Ureter (tissue), 1 donor: Measurements from ENCODE around the gene TNRC6B. TPM values are rescaled to one million over a fixed set of nuclear protein-coding genes. Genes with fewer than 3 reads are reported as not detected.
"Not testable (repeated sequence)": the region's sequence is repeated elsewhere in the genome, so short reads cannot be mapped to it uniquely, and the experiment has no call there.

Source experiments
- DNase-seq: peaks from one replicate; pipeline ENCODE4 v3.0.0-alpha.2; 2020; ENCODE audit warnings: low spot score
- total RNA-seq: library from RNA; stranded (reverse); gene quantifications from one replicate; pipeline ENCODE4 v1.2.4, GENCODE V29; 2023
- donor health status: DM: yes; HTN: yes; CAD: no.

TNRC6B gene, protein sequence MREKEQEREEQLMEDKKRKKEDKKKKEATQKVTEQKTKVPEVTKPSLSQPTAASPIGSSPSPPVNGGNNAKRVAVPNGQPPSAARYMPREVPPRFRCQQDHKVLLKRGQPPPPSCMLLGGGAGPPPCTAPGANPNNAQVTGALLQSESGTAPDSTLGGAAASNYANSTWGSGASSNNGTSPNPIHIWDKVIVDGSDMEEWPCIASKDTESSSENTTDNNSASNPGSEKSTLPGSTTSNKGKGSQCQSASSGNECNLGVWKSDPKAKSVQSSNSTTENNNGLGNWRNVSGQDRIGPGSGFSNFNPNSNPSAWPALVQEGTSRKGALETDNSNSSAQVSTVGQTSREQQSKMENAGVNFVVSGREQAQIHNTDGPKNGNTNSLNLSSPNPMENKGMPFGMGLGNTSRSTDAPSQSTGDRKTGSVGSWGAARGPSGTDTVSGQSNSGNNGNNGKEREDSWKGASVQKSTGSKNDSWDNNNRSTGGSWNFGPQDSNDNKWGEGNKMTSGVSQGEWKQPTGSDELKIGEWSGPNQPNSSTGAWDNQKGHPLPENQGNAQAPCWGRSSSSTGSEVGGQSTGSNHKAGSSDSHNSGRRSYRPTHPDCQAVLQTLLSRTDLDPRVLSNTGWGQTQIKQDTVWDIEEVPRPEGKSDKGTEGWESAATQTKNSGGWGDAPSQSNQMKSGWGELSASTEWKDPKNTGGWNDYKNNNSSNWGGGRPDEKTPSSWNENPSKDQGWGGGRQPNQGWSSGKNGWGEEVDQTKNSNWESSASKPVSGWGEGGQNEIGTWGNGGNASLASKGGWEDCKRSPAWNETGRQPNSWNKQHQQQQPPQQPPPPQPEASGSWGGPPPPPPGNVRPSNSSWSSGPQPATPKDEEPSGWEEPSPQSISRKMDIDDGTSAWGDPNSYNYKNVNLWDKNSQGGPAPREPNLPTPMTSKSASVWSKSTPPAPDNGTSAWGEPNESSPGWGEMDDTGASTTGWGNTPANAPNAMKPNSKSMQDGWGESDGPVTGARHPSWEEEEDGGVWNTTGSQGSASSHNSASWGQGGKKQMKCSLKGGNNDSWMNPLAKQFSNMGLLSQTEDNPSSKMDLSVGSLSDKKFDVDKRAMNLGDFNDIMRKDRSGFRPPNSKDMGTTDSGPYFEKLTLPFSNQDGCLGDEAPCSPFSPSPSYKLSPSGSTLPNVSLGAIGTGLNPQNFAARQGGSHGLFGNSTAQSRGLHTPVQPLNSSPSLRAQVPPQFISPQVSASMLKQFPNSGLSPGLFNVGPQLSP (N-terminal part only)
- 63.3 TPM for total RNA-seq

DNA sequence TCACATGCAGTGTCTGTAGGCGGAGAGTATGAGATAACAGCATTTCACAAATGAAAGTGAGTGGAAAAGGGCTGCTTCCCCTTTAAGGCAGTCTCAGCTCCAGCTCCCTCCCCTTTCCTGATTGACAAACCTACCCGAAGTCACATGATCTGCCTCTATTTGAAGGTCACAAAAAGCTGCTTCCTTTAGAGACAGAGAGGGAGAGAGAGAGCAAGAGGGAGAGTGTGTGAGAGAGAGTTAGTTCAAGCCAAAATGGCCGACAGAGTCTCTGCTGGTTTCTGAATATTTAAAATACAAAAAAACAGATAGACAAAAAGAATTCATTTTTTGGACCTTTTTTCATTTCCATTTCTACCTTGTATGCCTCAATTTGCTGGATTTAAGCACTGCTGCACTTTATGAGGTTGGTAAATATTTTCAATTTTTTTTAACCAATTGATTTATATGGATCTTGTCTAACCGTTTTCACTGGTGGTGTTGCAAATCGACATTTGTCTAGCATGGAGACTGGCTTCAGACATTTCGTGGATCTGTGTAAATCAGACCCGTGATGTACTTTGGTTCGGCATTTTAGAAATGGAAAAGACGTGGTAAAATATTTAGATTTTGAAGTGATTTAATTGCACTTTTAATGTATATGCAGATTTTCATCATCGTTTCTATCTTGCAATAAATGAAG is at the start of gene TNRC6B:
TSS of gene TNRC6B (plus strand) at position 188 of the 679 bp plus-strand sequence. CDS start at position 399, 211 bp downstream.
- DNase-seq = peak; percentile 89

DNA sequence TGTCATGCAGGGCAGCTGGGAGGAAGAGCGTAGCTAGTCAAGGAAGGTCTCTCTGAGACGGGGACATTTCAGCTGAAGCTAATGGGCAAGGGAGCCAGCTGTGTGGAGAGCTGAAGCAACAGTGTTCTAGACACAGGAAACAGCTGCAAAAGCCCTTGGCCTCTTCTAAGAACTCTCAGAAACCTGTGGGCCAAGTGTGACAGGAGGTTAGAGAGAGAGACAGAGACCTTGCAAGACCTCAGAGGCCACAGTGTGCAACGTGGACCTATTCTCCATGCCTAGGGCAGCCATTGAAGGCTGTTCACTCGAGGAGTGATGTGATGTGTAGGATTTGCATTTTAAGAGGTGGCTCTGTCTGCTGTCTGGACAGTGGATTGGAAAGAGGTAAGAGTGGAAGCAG is 48.7 kb upstream of the TNRC6B start:
- no peak for DNase-seq

DNA sequence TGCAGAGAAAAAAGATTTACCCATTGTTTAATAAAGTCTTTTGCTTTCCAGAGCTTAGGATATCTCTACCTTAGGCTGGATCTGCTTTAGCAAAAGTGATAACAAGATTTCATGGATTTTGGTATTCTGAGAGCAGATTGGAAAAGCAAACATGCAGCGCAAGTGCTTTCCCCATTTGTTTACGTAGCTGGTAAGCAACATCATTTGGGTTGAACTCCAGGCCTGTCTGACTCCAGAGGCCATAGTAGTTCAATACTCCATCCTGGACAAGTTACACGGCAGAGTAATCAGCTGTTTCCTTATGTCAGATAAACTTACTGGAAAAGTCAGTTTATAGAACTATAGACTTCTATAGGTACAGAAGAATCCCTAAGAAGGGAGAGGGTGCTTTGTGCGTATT is 40.6 kb upstream of the TNRC6B start:
- no peak for DNase-seq

DNA sequence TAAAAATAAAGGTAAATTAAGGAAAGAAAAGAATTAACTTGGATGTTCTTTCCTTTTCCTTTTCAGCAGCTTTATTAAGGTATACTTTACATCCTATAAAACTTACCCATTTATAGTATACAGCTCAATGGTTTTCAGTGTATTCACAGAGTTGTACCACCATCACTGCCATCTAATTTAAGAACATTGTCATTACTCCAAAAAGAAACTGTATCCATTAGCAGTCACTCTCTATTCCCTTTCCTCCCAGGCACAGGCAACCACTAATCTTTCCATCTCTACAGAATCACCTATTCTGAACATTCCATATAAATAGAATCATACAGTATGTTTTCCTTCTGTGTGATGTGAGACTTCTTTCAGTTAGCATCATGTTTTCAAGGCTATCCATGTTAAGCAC is 38.9 kb upstream of the TNRC6B start:
- no peak for DNase-seq

DNA sequence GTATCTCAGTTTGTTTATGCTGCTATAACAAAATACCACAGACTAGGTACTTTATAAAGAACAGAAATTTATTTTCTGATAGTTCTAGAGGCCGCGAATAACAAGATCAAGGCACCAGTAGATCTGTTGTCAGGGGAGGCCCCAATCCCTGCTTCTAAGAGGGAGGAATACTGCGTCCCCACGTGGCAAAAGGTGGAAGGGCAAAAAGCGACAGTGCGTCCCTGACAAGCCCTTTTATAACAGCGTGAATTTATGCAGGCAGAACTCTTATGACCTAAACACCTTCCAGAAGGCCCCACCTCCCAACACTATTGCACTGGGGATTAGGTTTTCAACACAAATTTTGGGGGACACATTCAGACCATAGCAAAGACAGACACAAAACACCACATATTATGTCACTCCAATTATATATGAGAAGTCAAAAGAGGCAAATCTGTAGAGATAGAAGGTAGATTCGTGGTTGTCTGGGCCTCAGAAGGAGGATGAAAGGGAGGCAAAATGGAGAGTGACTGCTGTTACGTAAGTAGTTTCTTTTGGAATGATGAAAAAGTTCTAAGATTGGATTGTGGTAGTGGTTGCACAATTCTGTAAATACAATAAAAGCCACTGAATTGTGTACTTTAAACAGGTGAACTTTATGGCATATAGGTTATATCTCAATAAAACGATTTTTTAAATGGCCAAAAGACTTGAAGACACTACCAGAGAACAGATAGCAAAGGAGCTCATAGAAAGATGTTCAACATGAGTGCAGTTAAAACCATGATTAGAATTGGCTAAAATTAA is 30.1 kb upstream of the TNRC6B start:
- DNase-seq = no peak

DNA sequence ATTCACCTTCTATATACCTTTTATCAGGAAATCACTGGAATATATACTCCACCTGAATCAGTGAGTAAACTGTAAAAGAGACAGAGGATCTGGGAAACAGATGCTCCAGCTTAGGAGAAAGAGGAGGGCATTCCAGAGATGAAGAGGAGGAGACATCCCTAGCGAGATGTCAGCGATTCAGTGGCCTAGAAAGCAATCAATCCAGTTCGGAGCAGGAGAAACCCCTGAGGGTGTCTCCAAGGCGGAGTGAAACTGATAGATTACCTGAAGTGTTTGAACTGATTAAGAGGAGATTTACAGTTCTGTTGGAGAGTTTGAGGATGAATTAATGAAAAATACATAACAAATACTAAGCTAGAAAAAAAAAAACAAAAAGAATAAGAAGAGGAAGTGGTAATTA is 24.5 kb upstream of the TNRC6B start:
- DNase-seq = no peak

DNA sequence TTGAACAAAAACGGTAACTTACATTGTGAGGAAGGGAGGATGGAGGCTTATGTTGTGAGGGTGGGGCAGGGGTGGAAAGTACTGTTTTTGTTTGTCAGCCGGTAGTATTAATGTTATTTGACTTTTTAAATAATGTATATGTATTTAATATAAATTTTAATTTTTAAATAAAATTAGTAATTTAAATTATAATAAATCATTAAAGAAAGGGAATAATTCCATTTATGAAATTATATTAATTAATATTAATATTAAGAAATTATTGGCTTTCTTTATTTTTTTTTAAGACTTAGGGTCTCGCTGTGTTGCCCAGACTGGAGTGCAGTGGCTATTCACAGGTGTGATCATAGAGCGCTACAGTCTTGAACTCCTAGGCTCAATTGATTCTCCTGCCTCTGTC is 24.0 kb upstream of the TNRC6B start:
- DNase-seq = no peak

DNA sequence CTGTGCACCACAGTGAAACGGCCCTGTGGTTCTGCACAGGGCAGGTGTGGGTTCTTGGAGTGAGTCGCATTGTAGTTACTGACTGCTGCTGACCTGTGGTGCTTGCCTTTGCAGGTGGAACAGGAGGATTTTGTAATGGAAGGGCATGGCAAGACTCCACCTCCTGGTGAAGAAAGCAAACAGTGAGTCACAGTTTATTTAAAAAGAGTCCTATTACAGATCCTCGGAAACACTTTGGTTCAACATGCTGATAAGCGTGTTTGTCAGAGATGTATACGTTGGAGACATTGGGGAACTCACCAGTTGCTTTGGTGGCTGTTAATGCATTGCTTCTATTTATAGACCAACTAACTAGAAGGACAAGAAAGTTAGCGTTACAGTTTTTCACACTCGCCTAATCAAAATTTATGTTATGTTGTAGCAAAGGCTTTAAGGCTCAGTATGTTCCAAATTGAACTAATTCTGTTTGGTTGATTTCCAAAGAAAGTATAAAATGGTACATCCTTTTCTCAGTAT is 21.7 kb upstream of the TNRC6B start:
- peak; percentile 48 for DNase-seq

DNA sequence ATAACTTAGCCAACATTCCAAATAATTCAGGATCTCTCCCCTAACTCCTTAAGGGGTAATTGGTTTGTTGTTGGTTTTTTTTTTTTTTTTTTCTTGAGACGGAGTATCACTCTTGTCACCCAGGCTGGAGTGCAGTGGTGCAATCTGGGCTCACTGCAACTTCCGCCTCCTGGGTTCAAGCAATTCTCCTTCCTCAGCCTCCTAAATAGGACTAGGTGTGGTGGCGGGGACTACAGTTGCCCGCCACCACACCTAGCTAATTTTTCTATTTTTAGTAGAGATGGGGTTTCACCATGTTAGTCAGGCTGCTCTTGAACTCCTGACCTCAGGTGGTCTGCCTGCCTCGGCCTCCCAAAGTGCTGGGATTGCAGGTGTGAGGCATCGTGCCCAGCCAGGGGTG is 21.0 kb upstream of the TNRC6B start:
- not testable (repeated sequence) for DNase-seq

DNA sequence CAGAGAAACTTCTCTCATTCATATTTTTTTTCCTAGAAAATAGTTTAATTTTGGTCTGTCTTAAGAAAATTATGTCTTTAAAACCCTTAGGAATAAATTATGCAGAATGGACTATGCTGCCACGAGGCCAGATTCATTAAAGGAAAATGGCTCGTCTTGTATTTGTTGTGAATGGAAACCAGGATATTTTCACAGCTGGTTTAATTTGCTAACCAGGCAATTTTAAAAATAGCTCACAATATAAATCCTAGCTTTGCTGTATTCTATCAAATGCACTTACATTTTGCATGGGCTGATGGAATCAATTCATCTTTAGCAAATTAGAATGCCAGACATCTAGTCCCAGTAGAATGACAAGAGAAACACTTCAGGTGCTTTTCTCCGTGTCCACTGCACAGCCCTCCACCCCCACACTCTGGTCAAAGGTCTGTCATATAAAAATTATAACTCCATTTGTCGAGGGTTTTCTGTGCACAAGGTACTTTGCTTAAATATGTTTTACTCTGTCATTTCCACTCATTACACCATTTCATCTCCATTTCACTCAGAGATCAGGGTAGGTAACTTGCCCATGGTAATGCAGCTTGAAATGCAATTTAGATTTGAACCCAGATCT is 20.3 kb upstream of the TNRC6B start:
- DNase-seq = no peak

DNA sequence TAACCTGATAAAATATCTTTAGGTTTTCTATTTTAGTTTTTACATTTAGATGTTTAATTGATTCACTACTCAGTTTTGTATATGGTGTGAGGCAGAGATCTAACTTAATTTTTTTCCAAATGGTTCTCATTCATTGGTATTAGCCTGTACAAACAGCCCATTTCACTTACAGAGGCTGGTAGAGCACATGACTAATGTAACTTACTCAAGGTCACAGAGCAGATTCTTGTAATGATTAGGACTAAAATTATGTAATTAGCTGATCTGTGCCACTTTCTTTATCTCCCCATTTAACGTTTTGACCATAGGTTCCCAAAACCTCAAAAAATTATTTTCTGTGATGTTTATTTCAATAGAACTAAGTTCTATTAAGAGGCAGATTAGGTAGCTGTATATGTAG is 16.5 kb upstream of the TNRC6B start:
- no peak for DNase-seq

DNA sequence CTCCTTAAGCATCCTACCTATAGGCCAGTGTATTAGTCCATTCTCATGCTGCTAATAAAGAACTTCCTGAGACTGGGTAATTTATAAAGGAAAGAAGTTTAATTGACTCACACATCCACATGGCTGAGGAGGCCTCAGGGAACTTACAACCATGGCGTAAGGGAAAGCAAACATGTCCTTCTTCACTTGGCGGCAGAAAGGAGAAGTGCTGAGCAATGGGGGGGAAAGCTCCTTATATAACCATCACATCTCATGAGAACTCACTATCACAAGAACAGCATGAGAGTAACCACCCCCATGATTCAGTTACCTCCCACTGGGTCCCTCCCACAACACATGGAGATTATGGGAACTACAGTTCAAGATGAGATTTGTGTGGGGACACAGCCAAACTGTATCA is 12.2 kb upstream of the TNRC6B start:
- DNase-seq = not testable (repeated sequence)

DNA sequence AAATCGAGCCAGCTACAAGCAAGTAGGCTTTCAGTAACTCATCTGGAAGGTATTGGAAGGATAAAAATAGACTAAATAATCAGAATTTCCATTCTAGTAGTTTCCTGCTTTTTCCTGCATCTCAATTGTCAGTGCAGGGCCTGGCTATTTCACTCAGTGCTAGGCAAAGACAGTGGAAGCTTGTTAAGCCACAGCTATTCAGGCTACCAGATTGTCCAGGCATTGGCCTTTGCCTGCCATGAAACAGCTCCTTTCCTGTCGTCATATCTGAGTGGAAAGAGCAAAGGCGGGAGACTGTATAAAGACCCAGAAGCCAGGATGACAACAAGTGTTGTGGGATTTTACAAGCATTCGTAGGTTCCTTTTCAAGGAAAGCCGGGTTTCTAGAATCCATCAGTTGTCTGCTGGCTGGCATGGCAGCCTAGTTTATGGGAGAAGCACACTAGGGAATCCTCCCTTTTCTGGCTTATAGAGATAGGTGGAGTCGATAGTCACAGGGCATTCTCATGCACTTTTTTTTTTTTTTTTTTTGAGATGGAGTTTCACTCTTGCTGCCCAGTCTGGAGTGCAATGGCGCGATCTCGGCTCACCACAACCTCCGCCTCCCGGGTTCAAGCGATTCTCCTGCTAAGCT is 2.0 kb upstream of the TNRC6B start:
- no peak for DNase-seq

DNA sequence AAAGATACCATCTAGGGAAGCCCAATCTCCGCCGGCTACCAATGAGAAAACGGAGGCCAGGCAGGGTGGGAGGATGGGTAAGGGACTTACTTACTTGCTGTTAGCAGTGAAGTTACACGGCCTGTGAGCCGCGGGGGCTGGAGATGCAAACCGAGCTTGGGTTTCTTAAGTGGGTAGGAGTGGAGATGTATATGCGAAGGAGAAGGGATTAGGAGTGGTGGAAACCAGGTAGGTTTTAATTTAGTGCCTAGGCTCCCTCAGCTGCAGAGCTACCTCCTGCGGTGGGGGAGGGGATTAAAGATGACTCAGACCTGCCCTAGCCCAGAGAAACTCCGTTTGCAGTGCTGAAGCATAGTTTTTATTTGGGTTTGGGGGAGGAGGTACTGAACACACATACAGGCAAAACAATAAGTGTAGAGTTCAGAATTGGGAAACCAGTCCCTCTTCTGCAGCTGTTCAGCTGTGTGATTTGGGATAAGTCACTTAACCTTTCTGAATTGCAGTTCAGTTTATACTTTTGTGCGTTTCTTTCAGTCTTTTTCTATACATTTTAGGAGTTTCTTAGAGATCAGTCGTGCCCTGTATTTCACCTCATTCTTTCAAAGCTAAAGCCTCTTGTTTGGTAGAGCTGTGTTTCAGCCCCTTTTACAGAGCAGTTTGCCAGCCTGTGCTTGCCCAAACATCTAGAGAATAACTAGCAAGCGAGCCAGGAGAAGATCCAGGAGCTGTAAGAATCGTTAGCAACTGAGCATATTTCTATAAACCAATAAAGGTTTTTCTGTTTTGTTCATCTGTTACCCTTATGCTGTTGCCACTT is 596 bp upstream of the TNRC6B start:
- peak; percentile 56 for DNase-seq

DNA sequence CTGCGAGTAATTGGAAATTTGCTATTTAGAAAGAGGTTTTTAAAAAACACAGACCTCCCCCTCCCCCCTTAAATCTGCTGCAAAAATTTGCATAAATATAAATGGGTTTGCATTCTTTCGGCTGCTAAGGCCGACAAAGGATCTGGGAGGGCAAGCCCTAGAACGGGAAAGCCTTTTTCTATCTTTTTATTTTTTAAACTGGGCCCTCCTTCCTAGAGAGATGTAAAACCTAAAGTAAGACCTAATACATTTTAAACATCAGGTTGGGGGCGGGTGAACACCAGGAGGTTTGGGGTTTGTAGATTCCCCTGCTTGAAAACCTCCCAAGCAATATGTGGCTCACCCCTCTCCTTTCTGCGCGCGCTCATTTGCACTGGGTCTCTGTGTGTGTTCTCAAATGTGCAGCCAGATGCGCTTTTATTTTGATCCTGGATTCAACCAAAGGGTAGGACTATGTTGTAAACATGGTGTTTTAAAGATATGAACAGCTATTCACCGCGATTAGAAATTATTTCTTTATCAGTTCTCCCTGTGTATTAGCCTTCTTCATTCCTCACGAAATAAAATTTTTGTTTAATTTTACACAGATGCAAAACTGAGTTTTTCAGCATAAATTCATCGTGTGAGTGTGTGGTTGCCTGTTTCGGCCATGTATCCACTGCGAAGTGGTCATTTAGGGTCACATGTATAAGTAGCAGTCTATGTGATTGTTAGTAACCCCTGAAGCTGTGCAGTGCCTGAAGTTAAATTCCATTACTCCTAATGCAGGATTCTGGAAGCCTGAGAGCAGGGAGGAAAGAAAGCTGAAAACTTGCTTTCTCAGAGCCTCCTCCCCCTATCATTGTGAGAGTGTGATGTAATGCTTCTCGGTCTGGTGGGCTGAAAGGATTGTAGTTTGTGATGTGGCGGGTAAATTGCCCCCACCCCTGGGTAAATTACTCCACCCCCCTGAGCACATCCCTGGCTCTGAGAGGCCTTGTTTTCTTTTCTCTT is 988 bp downstream of the TNRC6B start:
- DNase-seq = no peak

DNA sequence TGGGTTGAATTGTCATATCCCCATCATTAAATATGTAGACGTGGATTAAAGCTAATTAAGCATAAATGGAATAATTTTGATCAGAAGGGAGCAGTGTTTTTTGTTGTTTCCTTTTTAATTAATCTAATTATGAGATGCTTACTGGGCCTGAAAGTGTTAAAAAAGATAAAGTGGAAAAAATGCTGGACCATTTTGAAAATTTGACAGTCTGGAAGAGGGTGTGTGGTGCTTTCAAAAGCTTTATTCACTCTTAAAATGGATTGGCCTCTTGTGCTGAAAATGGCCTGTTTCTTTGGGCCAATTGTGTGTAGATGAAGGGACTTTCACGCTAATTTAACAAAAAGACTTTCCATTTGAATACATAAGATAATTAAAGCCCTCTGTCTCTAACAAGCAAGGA is 1.8 kb downstream of the TNRC6B start:
- no peak for DNase-seq

DNA sequence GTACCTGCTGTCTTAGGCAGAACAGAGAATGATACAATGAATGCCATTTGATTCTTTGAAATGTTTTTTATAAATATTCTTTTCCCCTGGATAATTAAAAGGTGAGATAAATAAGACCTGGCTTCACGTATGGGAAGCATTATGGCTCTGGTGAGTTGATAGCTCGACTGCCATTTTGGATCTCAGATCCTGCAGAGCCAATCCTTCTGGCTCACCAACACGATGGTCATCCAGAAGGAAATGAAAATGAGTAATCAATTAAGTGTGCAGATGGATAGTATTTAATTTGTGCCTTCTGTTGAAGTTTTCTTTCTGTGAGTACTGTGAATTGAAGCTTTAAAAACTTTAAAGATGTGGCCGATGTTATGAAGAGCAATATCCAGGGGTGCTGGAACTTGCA is 2.7 kb downstream of the TNRC6B start:
- no peak for DNase-seq
